GM12878 (cell line): Measurements from ENCODE around the gene ACCS. TPM values are rescaled to one million over a fixed set of nuclear protein-coding genes. Genes with fewer than 3 reads are reported as not detected.

Source experiments
- ATAC-seq: fragments of 200-7000 bp; cut with Tn5 transposase; 3 replicates; pipeline ENCODE4 v1.9.1; 2020; ENCODE audit warnings: mild to moderate bottlenecking, moderate library complexity
- BruUV-seq: library from RNA; stranded (reverse); fragments of 400-500 nt; replicated peaks from 2 replicates; lab custom pipeline; 2021; lab: Mats Ljungman, UMichigan
- CTCF ChIA-PET: fragments of 300-600 bp; sonication (Branson Sonifier 250); formaldehyde crosslinking; extraction: SDS; loops from one replicate; lab custom pipeline; 2021; ENCODE audit warnings: inconsistent platforms; lab: Yijun Ruan, JAX
- POLR2A ChIA-PET: fragments of 350-600 bp; formaldehyde crosslinking; extraction: SDS; loops from one replicate; lab custom pipeline; 2021; ENCODE audit warnings: inconsistent platforms; lab: Charles Lee
- RAD21 ChIA-PET: fragments of 300-600 bp; sonication (Branson Sonifier 250); formaldehyde crosslinking; loops from one replicate; lab custom pipeline; 2023; ENCODE audit warnings: antibody characterized with exemption; ENCODE audit not compliant: unreplicated experiment; lab: Charles Lee
- SMC1A ChIA-PET: fragments of 300-600 bp; sonication (Branson Sonifier 250); formaldehyde crosslinking; loops from one replicate; lab custom pipeline; 2023; ENCODE audit not compliant: unreplicated experiment, uncharacterized antibody; lab: Charles Lee
- DNase-seq: peaks from one replicate; pipeline ENCODE4 v3.0.0-alpha.2; 2011; ENCODE audit warnings: low read depth, low spot score
- FAIRE-seq: peaks from 3 replicates; lab custom pipeline; 2011; peaks lifted over from hg19 to GRCh38; lab: Jason Lieb, UNC
- H2AFZ ChIP-seq: 2 replicates; pipeline ENCODE4 v1.6.0; 2011; ENCODE audit warnings: low read depth, low read length, control low read depth; ENCODE audit not compliant: control insufficient read depth
- H3K27ac ChIP-seq: 2 replicates; pipeline ENCODE4 v1.5.1; 2011; ENCODE audit warnings: control low read depth; ENCODE audit not compliant: control insufficient read depth, insufficient read depth
- H3K27me3 ChIP-seq, 2 experiments: replicated peaks in 1 of 2; 2 replicates each; pipeline versions ENCODE4 v1.6.0 to v1.6.1; 2011; ENCODE audit warnings: low read length in 1 of 2; ENCODE audit not compliant: control insufficient read depth in 2 of 2, insufficient read depth in 2 of 2
- H3K36me3 ChIP-seq, 2 experiments: 2 replicates each; pipeline ENCODE4 v1.5.1; 2011; ENCODE audit warnings: low read length in 1 of 2; ENCODE audit not compliant: control insufficient read depth in 2 of 2, insufficient read depth in 2 of 2
- H3K4me1 ChIP-seq: 2 replicates; pipeline ENCODE4 v1.6.1; 2011; ENCODE audit warnings: mild to moderate bottlenecking, low read length, moderate library complexity, mixed read lengths; ENCODE audit not compliant: control insufficient read depth, insufficient read depth
- H3K4me2 ChIP-seq: 2 replicates; pipeline ENCODE4 v1.6.0; 2011; ENCODE audit warnings: control low read depth; ENCODE audit not compliant: control insufficient read depth, insufficient read depth
- H3K4me3 ChIP-seq: fragments of 200-600 bp; sonication (generic); 2 replicates; pipeline ENCODE4 v1.5.1; 2016
- H3K79me2 ChIP-seq: 2 replicates; pipeline ENCODE4 v1.6.0; 2011; ENCODE audit warnings: low read length; ENCODE audit not compliant: control insufficient read depth, insufficient read depth
- H3K9ac ChIP-seq: 2 replicates; pipeline ENCODE4 v1.8.0; 2011; ENCODE audit warnings: low read length, control low read depth, mixed read lengths; ENCODE audit not compliant: control insufficient read depth, insufficient read depth
- H3K9me3 ChIP-seq: replicated peaks from 3 replicates; pipeline ENCODE4 v1.5.1; 2011; ENCODE audit warnings: mild to moderate bottlenecking, low read length; ENCODE audit not compliant: control insufficient read depth, insufficient read depth
- H4K20me1 ChIP-seq: 2 replicates; pipeline ENCODE4 v1.6.0; 2011; ENCODE audit not compliant: control insufficient read depth, insufficient read depth
- CBX3 ChIP-seq: fragments of 200-600 bp; sonication (generic); IDR thresholded peaks from 2 replicates; pipeline ENCODE4 v1.6.1; 2016; ENCODE audit warnings: low read depth, borderline replicate concordance
- MTA3 ChIP-seq: IDR thresholded peaks from 2 replicates; pipeline ENCODE4 v1.6.1; 2012; ENCODE audit warnings: low read length, inconsistent platforms, borderline replicate concordance
- NFYA ChIP-seq: IDR thresholded peaks from 2 replicates; pipeline ENCODE4 v1.6.1; 2011; ENCODE audit warnings: low read depth, mild to moderate bottlenecking, low read length, improper control_type of control experiment, borderline replicate concordance
- SMAD1 ChIP-seq: fragments of 450-650 bp; IDR thresholded peaks from 2 replicates; pipeline ENCODE4 v1.6.1; 2018; ENCODE audit warnings: mild to moderate bottlenecking, low read depth; ENCODE audit not compliant: partially characterized antibody
- ZNF274 ChIP-seq: IDR thresholded peaks from one replicate; pipeline ENCODE4 v1.8.0; 2011; ENCODE audit not compliant: insufficient read length, insufficient read depth
- ZNF622 ChIP-seq: fragments of 450-650 bp; IDR thresholded peaks from 2 replicates; pipeline ENCODE4 v1.6.1; 2017; ENCODE audit warnings: mild to moderate bottlenecking, inconsistent platforms
- ZZZ3 ChIP-seq: IDR thresholded peaks from 2 replicates; pipeline ENCODE4 v1.6.1; 2011; ENCODE audit warnings: low read depth; ENCODE audit not compliant: control insufficient read depth, insufficient read length
- WGBS: methylation state at CpG from one replicate; pipeline ENCODE4 v1.1.6; 2016; ENCODE audit warnings: low lambda C conversion rate; ENCODE audit not compliant: insufficient replicate concordance, insufficient coverage; ENCODE audit errors: missing lambda C conversion rate; 5-methylcytosine and 5-hydroxymethylcytosine counted together
- in situ Hi-C: fragments of 300-500 bp; cut with MboI; formaldehyde crosslinking; loops from 9 replicates; pipeline ENCODE4 v1.14.3; 2018; ENCODE audit warnings: mixed read lengths
- intact Hi-C: fragments of 100-400 bp; cut with micrococcal nuclease; formaldehyde crosslinking; loops from one replicate; pipeline ENCODE4 v1.14.2; 2022; ENCODE audit not compliant: unreplicated experiment
- polyA plus RNA-seq, 11 experiments: library from polyadenylated mRNA; depleted of rRNA in 4 of 11; unstranded in 6 of 11; stranded (reverse) in 5 of 11; fragments of >200 nt; fragmentation: Nextera tagmentation in 4 of 11; fragmentation: Illumina TruSeq in 1 of 11; extraction: Ambion mirVana in 4 of 11; extraction: Trizol in 1 of 11; gene quantifications; 1 replicate in 1 of 11; 2 replicates in 10 of 11; pipeline versions ENCODE4 v1.2.1 to v1.2.3, GENCODE V29; 2011 to 2016; ENCODE audit warnings: inconsistent platforms in 2 of 11, missing spikeins in 2 of 11, low read depth in 1 of 11
- total RNA-seq, 4 experiments: library from RNA; depleted of rRNA in 3 of 4; stranded (reverse); fragments of >200 nt in 3 of 4; fragmentation: Illumina TruSeq in 1 of 4; extraction: Trizol in 1 of 4; gene quantifications; 2 replicates each; pipeline versions ENCODE4 v1.2.1 to v1.2.3, GENCODE V29; 2013 to 2021
- TF ChIP-seq, protein P1 (sequence below): fragments of 450-650 bp; IDR thresholded peaks from 2 replicates; pipeline ENCODE4 v1.6.1; 2017; ENCODE audit warnings: mild to moderate bottlenecking, moderate library complexity
- TF ChIP-seq, protein P2 (sequence below): fragments of 450-650 bp; IDR thresholded peaks from 2 replicates; pipeline ENCODE4 v1.6.1; 2018; ENCODE audit warnings: mild to moderate bottlenecking, low read depth, moderate library complexity; ENCODE audit not compliant: partially characterized antibody

ACCS gene
- total and polyA plus RNA-seq, 10 of the 15 experiments (the other 5 are each of a cell fraction or from before 2014, with no cell fraction given) = 4.8 to 35.9 (median 17.0) TPM

DNA sequence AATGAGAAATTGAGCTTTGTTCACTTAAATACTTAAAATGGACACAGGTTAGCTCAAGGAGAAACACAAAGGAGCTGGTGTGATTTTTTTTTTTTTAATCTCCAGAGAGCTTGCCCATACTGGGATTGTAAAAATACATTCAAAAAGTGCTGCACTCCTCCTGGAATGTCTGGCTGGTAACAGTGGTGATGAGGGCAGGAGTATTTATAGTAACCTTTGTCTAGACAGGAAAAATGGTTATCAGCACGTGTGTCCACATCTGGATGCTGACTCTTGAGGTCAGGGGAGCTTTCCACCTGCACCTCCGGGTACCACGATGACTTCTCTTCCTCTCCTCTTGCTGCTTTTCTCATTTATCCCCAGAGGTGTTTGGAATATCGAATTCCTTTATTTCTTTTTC, 59.5 kb downstream of the ACCS start:
- no peak overlapping the region for H3K4me3 ChIP-seq
- H3K9ac ChIP-seq = no peak overlapping the region
- ATAC-seq (no peak), FAIRE-seq (no peak), DNase-seq (no peak)
- intact Hi-C loops = no loop called here
- in situ Hi-C loops = no loop called here
- ChIA-PET POLR2A (no interaction called here), RAD21 (no interaction called here), SMC1A (interaction anchor here (0.7 kb wide), 1 partner anchor 246 kb away, joined by 4 read pairs; no protein-coding TSS in a partner anchor), CTCF (interaction anchor here (1.0 to 2.9 kb wide), 3 partner anchors 9 to 31 kb away, joined by 3 to 7 read pairs (median 3); no protein-coding TSS in a partner anchor)
- no TSS peak for BruUV-seq
- H3K79me2 ChIP-seq = no peaks in the 10 kb centered on the region
- peaks cover 0 to 4% of the 10 kb centered on the region in 2 experiments; a peak in 3 of 4 replicates for H3K36me3 ChIP-seq
- no peak overlapping the region for H3K4me2 ChIP-seq
- H3K4me1 ChIP-seq = no peaks in the 10 kb centered on the region
- no peak overlapping the region for H2AFZ ChIP-seq
- no peaks in the 10 kb centered on the region for H4K20me1 ChIP-seq
- 59% methylated on average over 4 of the region's 4 CpGs for WGBS
- no peaks in the 10 kb centered on the region for H3K9me3 ChIP-seq
- H3K27me3 ChIP-seq = no peaks in the 10 kb centered on the region
- H3K27ac ChIP-seq = no peak overlapping the region
- TF ChIP-seq ZNF274 (no peak), ZNF622 (no peak), ZZZ3 (no peak), SMAD1 (no peak), NFYA (no peak), MTA3 (no peak), CBX3 (no peak)
- TF ChIP-seq, protein P1, sequence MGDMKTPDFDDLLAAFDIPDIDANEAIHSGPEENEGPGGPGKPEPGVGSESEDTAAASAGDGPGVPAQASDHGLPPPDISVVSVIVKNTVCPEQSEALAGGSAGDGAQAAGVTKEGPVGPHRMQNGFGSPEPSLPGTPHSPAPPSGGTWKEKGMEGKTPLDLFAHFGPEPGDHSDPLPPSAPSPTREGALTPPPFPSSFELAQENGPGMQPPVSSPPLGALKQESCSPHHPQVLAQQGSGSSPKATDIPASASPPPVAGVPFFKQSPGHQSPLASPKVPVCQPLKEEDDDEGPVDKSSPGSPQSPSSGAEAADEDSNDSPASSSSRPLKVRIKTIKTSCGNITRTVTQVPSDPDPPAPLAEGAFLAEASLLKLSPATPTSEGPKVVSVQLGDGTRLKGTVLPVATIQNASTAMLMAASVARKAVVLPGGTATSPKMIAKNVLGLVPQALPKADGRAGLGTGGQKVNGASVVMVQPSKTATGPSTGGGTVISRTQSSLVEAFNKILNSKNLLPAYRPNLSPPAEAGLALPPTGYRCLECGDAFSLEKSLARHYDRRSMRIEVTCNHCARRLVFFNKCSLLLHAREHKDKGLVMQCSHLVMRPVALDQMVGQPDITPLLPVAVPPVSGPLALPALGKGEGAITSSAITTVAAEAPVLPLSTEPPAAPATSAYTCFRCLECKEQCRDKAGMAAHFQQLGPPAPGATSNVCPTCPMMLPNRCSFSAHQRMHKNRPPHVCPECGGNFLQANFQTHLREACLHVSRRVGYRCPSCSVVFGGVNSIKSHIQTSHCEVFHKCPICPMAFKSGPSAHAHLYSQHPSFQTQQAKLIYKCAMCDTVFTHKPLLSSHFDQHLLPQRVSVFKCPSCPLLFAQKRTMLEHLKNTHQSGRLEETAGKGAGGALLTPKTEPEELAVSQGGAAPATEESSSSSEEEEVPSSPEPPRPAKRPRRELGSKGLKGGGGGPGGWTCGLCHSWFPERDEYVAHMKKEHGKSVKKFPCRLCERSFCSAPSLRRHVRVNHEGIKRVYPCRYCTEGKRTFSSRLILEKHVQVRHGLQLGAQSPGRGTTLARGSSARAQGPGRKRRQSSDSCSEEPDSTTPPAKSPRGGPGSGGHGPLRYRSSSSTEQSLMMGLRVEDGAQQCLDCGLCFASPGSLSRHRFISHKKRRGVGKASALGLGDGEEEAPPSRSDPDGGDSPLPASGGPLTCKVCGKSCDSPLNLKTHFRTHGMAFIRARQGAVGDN = no peak
- TF ChIP-seq, protein P2, sequence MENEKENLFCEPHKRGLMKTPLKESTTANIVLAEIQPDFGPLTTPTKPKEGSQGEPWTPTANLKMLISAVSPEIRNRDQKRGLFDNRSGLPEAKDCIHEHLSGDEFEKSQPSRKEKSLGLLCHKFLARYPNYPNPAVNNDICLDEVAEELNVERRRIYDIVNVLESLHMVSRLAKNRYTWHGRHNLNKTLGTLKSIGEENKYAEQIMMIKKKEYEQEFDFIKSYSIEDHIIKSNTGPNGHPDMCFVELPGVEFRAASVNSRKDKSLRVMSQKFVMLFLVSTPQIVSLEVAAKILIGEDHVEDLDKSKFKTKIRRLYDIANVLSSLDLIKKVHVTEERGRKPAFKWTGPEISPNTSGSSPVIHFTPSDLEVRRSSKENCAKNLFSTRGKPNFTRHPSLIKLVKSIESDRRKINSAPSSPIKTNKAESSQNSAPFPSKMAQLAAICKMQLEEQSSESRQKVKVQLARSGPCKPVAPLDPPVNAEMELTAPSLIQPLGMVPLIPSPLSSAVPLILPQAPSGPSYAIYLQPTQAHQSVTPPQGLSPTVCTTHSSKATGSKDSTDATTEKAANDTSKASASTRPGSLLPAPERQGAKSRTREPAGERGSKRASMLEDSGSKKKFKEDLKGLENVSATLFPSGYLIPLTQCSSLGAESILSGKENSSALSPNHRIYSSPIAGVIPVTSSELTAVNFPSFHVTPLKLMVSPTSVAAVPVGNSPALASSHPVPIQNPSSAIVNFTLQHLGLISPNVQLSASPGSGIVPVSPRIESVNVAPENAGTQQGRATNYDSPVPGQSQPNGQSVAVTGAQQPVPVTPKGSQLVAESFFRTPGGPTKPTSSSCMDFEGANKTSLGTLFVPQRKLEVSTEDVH = no peak
- TF ChIP-seq, all 136 proteins: peak for 0
